ENCODE measurements around the gene TTBK2. TPM values are rescaled to one million over a fixed set of nuclear protein-coding genes. Genes with fewer than 3 reads are reported as not detected.

The TTBK2 gene
- polyA plus RNA-seq, 1 donor (not counting 4 experiments of a cell fraction or from before 2014, with no cell fraction given), result 7.3 TPM

GRCh38 chr15:42940527-42940926, 19.9 kb upstream of the TTBK2 start:
- no peak for DNase-seq (ENCODE audit: low read depth, low spot score)
- Histone ChIP-seq H2AFZ (ENCODE audit: control insufficient read depth, low read length) (no peak overlapping the region), H4K20me1 (ENCODE audit: control insufficient read depth, extremely low read depth, insufficient read depth, low read length) (no peaks in the 10 kb centered on the region), H3K27ac (ENCODE audit: control insufficient read depth, insufficient read depth, low read length) (no peak overlapping the region), H3K9me3 (ENCODE audit: control insufficient read depth, low read depth, low read length) (no peaks in the 10 kb centered on the region), H3K4me2 (ENCODE audit: control insufficient read depth, extremely low read depth, insufficient read depth, low read depth, low read length) (no peak overlapping the region), H3K4me1 (ENCODE audit: control insufficient read depth, extremely low read depth, insufficient read depth, low read length) (peaks cover 8% of the 10 kb centered on the region), H3K27me3 (ENCODE audit: control insufficient read depth, extremely low read depth, insufficient read depth, low read length) (no peaks in the 10 kb centered on the region), H3K79me2 (ENCODE audit: control insufficient read depth, insufficient read depth, low read length) (no peaks in the 10 kb centered on the region), H3K36me3 (ENCODE audit: control insufficient read depth in 2 of 2, extremely low read depth in 1 of 2, insufficient read depth in 2 of 2, low read length in 2 of 2) (peaks cover 0 to 6% of the 10 kb centered on the region in 2 experiments), H3K9ac (ENCODE audit: control insufficient read depth, extremely low read depth, insufficient read depth, low read length) (no peak overlapping the region), H3K4me3 (ENCODE audit: control insufficient read depth in 2 of 3, extremely low read depth in 1 of 3, insufficient read depth in 2 of 3, low read depth in 1 of 3, low read length in 3 of 3) (no peak overlapping the region), H3K9me1 (ENCODE audit: control insufficient read depth, extremely low read depth, insufficient read depth, low read length) (no peaks in the 10 kb centered on the region)
- TF ChIP-seq, protein P1, sequence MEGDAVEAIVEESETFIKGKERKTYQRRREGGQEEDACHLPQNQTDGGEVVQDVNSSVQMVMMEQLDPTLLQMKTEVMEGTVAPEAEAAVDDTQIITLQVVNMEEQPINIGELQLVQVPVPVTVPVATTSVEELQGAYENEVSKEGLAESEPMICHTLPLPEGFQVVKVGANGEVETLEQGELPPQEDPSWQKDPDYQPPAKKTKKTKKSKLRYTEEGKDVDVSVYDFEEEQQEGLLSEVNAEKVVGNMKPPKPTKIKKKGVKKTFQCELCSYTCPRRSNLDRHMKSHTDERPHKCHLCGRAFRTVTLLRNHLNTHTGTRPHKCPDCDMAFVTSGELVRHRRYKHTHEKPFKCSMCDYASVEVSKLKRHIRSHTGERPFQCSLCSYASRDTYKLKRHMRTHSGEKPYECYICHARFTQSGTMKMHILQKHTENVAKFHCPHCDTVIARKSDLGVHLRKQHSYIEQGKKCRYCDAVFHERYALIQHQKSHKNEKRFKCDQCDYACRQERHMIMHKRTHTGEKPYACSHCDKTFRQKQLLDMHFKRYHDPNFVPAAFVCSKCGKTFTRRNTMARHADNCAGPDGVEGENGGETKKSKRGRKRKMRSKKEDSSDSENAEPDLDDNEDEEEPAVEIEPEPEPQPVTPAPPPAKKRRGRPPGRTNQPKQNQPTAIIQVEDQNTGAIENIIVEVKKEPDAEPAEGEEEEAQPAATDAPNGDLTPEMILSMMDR (optimal IDR thresholded peaks at IDR 0.05 in 1 of 3, IDR thresholded peaks at IDR 0.05 in 1 of 3, conservative IDR thresholded peaks at IDR 0.05 in 1 of 3; ENCODE audit: extremely low read depth in 1 of 3, insufficient read depth in 2 of 3, low read length in 3 of 3), result no peak
- TF ChIP-seq EZH2 (IDR thresholded peaks at IDR 0.05; ENCODE audit: low read length), result no peak
- no peak for FAIRE-seq
- dilution Hi-C loops (cut with MboI; ENCODE audit: extremely low pct_ligation_motif_present, low sequenced_read_pairs), result no loop called here

GRCh38 chr15:42939841-42940240, 19.3 kb upstream of the TTBK2 start:
- H3K9ac ChIP-seq (ENCODE audit: control insufficient read depth, extremely low read depth, insufficient read depth, low read length), result no peak overlapping the region
- DNase-seq (ENCODE audit: low read depth, low spot score) (no peak), FAIRE-seq (no peak)
- no peak overlapping the region for H3K4me3 ChIP-seq (ENCODE audit: control insufficient read depth in 2 of 3, extremely low read depth in 1 of 3, insufficient read depth in 2 of 3, low read depth in 1 of 3, low read length in 3 of 3)
- no peak for TF ChIP-seq EZH2 (IDR thresholded peaks at IDR 0.05; ENCODE audit: low read length)
- TF ChIP-seq, protein P1 (optimal IDR thresholded peaks at IDR 0.05 in 1 of 3, IDR thresholded peaks at IDR 0.05 in 1 of 3, conservative IDR thresholded peaks at IDR 0.05 in 1 of 3; ENCODE audit: extremely low read depth in 1 of 3, insufficient read depth in 2 of 3, low read length in 3 of 3), result no peak
- no peak overlapping the region for H3K4me2 ChIP-seq (ENCODE audit: control insufficient read depth, extremely low read depth, insufficient read depth, low read depth, low read length)
- peaks cover 14% of the 10 kb centered on the region for H3K4me1 ChIP-seq (ENCODE audit: control insufficient read depth, extremely low read depth, insufficient read depth, low read length)
- H3K27ac ChIP-seq (ENCODE audit: control insufficient read depth, insufficient read depth, low read length), result no peak overlapping the region
- no peak overlapping the region for H2AFZ ChIP-seq (ENCODE audit: control insufficient read depth, low read length)
- H3K9me3 ChIP-seq (ENCODE audit: control insufficient read depth, low read depth, low read length), result no peaks in the 10 kb centered on the region
- no peaks in the 10 kb centered on the region for H3K27me3 ChIP-seq (ENCODE audit: control insufficient read depth, extremely low read depth, insufficient read depth, low read length)
- H3K79me2 ChIP-seq (ENCODE audit: control insufficient read depth, insufficient read depth, low read length), result no peaks in the 10 kb centered on the region
- H4K20me1 ChIP-seq (ENCODE audit: control insufficient read depth, extremely low read depth, insufficient read depth, low read length), result no peaks in the 10 kb centered on the region
- dilution Hi-C loops (cut with MboI; ENCODE audit: extremely low pct_ligation_motif_present, low sequenced_read_pairs), result no loop called here
- no peaks in the 10 kb centered on the region for H3K9me1 ChIP-seq (ENCODE audit: control insufficient read depth, extremely low read depth, insufficient read depth, low read length)
- peaks cover 0 to under 1% of the 10 kb centered on the region in 2 experiments for H3K36me3 ChIP-seq (ENCODE audit: control insufficient read depth in 2 of 2, extremely low read depth in 1 of 2, insufficient read depth in 2 of 2, low read length in 2 of 2)

All from keratinocyte (primary cell).